Upper lobe of left lung (tissue), 6 donors: Measurements from ENCODE around the gene LMBR1. TPM values are rescaled to one million over a fixed set of nuclear protein-coding genes. Genes with fewer than 3 reads are reported as not detected.
"Not testable (repeated sequence)": the region's sequence is repeated elsewhere in the genome, so short reads cannot be mapped to it uniquely, and the experiment has no call there.

Source experiments
- ATAC-seq, 2 donors: fragments of 200-7000 bp; cut with Tn5 transposase; one replicate each; pipeline ENCODE4 v1.9.1; 2022; ENCODE audit warnings: mild to moderate bottlenecking in 2 of 2, moderate library complexity in 2 of 2; ENCODE audit not compliant: low FRiP score in 2 of 2
- DNase-seq, 2 donors: peaks; one replicate each; pipeline ENCODE4 v3.0.0-alpha.2; 2019 to 2020
- H3K27ac ChIP-seq, 4 donors: fragments of 200-600 bp; sonication (generic); one replicate each; pipeline ENCODE4 v1.5.1; 2016 to 2019
- H3K27me3 ChIP-seq, 4 donors: fragments of 200-600 bp; sonication (generic); one replicate each; pipeline ENCODE4 v1.5.1; 2017 to 2019
- H3K36me3 ChIP-seq, 4 donors: fragments of 200-600 bp; sonication (generic); one replicate each; pipeline ENCODE4 v1.5.1; 2016 to 2019
- H3K4me1 ChIP-seq, 4 donors: fragments of 200-600 bp; sonication (generic); one replicate each; pipeline ENCODE4 v1.5.1; 2018 to 2019
- H3K4me3 ChIP-seq, 4 donors: fragments of 200-600 bp; sonication (generic); one replicate each; pipeline ENCODE4 v1.5.1; 2017 to 2019; ENCODE audit warnings: mild to moderate bottlenecking in 2 of 4, moderate library complexity in 1 of 4
- H3K9me3 ChIP-seq, 4 donors: fragments of 200-600 bp; sonication (generic); one replicate each; pipeline ENCODE4 v1.5.1; 2018 to 2019
- EP300 ChIP-seq, 4 donors: sonication (generic); formaldehyde crosslinking; IDR thresholded peaks; one replicate each; pipeline ENCODE4 v1.5.1; 2017; ENCODE audit warnings: antibody characterized with exemption in 4 of 4, control low read depth in 2 of 4
- POLR2A ChIP-seq, 4 donors: fragments of 450-650 bp; IDR thresholded peaks; one replicate each; pipeline ENCODE4 v1.5.1; 2016 to 2017; ENCODE audit warnings: antibody characterized with exemption in 4 of 4, mild to moderate bottlenecking in 2 of 4
- POLR2AphosphoS5 ChIP-seq, 2 donors: sonication (generic); formaldehyde crosslinking; IDR thresholded peaks; one replicate each; pipeline ENCODE4 v1.5.1; 2017; ENCODE audit warnings: antibody characterized with exemption in 2 of 2
- WGBS, 2 donors: methylation state at CpG; one replicate each; pipeline ENCODE4 v1.1.5; 2017 to 2018; 5-methylcytosine and 5-hydroxymethylcytosine counted together
- total RNA-seq, 6 donors: library from RNA; depleted of rRNA in 4 of 6; stranded (reverse); fragments of >200 nt in 4 of 6; gene quantifications; one replicate each; pipeline versions ENCODE4 v1.1.0 to v1.2.1, GENCODE V29; 2016 to 2021
- TF ChIP-seq, protein P1 (sequence below), 6 experiments: fragments of 450-650 bp in 4 of 6; fragments of 200-600 bp in 2 of 6; sonication (generic) in 2 of 6; IDR thresholded peaks; one replicate each; pipeline ENCODE4 v1.5.1; 2016 to 2019; ENCODE audit warnings: antibody characterized with exemption in 6 of 6
- donor health status: DM: no; HTN: no; CAD: no; lungs with moderate emphysema.
- donor health status: DM: no; HTN: yes; CAD: no; lungs with severe emphysema.

Gene LMBR1
- total RNA-seq, 6 donors from 2014 or later = 58.6 to 159 (median 81.0) TPM

- WGBS, 2 donors = 60 to 72% methylated on average over 44 to 51 of the region's 52 CpGs
- no peaks in the 10 kb centered on the region for H3K36me3 ChIP-seq
- TF ChIP-seq EP300 (IDR thresholded peaks at IDR 0.05) (no peak), POLR2AphosphoS5 (IDR thresholded peaks at IDR 0.05) (no peak), POLR2A (IDR thresholded peaks at IDR 0.05) (no peak)
- TF ChIP-seq, protein P1, sequence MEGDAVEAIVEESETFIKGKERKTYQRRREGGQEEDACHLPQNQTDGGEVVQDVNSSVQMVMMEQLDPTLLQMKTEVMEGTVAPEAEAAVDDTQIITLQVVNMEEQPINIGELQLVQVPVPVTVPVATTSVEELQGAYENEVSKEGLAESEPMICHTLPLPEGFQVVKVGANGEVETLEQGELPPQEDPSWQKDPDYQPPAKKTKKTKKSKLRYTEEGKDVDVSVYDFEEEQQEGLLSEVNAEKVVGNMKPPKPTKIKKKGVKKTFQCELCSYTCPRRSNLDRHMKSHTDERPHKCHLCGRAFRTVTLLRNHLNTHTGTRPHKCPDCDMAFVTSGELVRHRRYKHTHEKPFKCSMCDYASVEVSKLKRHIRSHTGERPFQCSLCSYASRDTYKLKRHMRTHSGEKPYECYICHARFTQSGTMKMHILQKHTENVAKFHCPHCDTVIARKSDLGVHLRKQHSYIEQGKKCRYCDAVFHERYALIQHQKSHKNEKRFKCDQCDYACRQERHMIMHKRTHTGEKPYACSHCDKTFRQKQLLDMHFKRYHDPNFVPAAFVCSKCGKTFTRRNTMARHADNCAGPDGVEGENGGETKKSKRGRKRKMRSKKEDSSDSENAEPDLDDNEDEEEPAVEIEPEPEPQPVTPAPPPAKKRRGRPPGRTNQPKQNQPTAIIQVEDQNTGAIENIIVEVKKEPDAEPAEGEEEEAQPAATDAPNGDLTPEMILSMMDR (IDR thresholded peaks at IDR 0.05) = no peak
- peak overlapping the region; percentile 49 to 95 (median 68) for H3K4me3 ChIP-seq
- DNase-seq (no peak), ATAC-seq (peak in 1 of 2 donors; percentile 19)
- peaks cover 3 to 23% (median 12%) of the 10 kb centered on the region in 4 donors for H3K4me1 ChIP-seq
- H3K9me3 ChIP-seq = peaks cover 0 to 4% (median 0%) of the 10 kb centered on the region in 4 donors
- H3K27me3 ChIP-seq = no peaks in the 10 kb centered on the region
- peak overlapping the region; percentile 79 to 88 (median 84) for H3K27ac ChIP-seq
Measured at GRCh38 chr7:156639426-156640256, 253.3 kb downstream of the LMBR1 start.

DNA sequence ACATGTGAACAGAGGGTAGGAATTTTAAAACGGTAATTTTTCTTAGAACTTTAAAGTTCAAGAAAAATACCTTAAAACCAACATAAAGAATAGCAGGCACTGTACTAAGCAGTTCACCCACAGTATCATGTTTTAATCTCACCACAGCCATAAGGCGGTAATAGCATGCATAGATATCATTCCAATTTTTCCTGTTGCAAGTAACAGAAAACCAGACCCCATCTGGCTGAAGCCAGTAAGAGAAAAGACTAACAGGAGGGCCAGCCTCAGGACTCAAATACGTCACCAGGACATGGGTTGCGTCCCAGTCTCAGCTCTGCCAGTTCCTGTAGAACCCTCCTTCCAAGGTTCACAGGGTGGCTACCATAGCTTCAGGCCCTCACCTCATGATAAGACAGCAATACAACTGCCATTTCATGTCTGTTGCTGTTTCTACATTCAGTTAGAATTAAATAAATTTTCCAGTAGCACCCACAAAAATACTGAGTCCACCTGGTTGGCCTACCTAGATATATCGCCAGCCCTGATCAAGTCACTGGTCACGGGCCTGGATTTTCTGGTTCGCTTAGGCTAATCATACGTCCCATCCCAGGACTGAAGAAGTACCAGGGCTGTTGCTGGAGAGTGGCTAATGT lies 254.4 kb downstream of the LMBR1 start:
- H3K4me1 ChIP-seq = peaks cover 3 to 23% (median 12%) of the 10 kb centered on the region in 4 donors
- no peak overlapping the region for H3K4me3 ChIP-seq
- peaks cover 0 to 4% (median 0%) of the 10 kb centered on the region in 4 donors for H3K9me3 ChIP-seq
- DNase-seq (no peak), ATAC-seq (no peak)
- 95 to 96% methylated on average over 8 of the region's 8 CpGs for WGBS, 2 donors
- no peaks in the 10 kb centered on the region for H3K36me3 ChIP-seq
- H3K27ac ChIP-seq = no peak overlapping the region
- TF ChIP-seq POLR2AphosphoS5 (IDR thresholded peaks at IDR 0.05) = no peak
- no peak for TF ChIP-seq EP300 (IDR thresholded peaks at IDR 0.05)
- H3K27me3 ChIP-seq = no peaks in the 10 kb centered on the region

- H3K27me3 ChIP-seq = not testable (repeated sequence)
- 95 to 98% methylated on average over 7 of the region's 7 CpGs for WGBS, 2 donors
Measured at GRCh38 chr7:156637093-156637492, 255.9 kb downstream of the LMBR1 start.

DNA sequence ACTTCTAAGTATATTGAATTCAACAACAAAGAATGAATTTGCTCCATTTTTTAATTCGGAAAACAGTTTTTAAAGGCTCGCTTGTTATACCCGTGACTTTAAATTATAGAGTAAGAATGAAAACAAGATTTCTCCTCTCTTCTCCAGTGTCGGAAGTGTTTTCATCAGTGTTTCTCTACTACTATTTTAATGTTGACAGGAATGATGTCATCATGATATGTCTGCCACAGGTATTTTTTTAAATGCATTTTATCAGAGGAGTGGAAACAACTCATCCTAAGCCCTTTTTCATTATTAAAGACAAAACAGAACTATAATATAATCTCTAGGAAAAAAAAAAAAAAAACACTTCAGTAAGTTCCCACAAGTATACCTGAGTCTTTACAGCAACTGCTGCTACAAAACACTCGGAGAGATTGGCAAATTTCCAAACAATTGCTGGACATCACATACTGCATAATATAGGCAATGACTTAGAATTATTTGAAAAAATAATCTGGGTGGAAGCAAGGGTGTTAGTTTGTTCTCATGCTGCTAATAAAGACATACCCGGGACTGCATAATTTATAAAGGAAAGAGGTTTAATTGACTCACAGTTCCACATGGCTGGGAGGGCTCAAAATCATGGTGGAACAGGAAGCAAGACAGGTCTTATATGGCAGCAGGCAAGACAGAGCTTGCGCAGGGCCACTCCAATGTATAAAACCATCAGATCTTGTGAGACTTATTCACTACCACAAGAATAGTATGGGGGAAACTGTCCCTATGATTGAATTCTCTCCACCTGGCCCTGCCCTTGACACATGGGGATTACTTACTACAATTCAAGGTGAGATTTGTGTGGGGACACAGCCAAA lies 257.2 kb downstream of the LMBR1 start:
- peaks cover 3 to 13% (median 7%) of the 10 kb centered on the region in 4 donors for H3K4me1 ChIP-seq
- no peaks in the 10 kb centered on the region for H3K36me3 ChIP-seq
- peaks cover 0 to 4% (median 0%) of the 10 kb centered on the region in 4 donors for H3K9me3 ChIP-seq
- no peak overlapping the region for H3K27ac ChIP-seq
- H3K4me3 ChIP-seq = no peak overlapping the region
- 87 to 92% methylated on average over 7 of the region's 7 CpGs for WGBS, 2 donors
- no peaks in the 10 kb centered on the region for H3K27me3 ChIP-seq
- ATAC-seq = no peak
- TF ChIP-seq, protein P1 (IDR thresholded peaks at IDR 0.05) = no peak
- TF ChIP-seq POLR2AphosphoS5 (IDR thresholded peaks at IDR 0.05) (no peak), EP300 (IDR thresholded peaks at IDR 0.05) (no peak), POLR2A (IDR thresholded peaks at IDR 0.05) (no peak)
- no peak for DNase-seq

More at GRCh38 chr7:156637093-156637492, 255.9 kb downstream of the LMBR1 start:
- not testable (repeated sequence) for ATAC-seq, DNase-seq, H3K27ac ChIP-seq, H3K4me3 ChIP-seq, H3K36me3 ChIP-seq, H3K9me3 ChIP-seq
- H3K4me1 ChIP-seq = peaks cover 3 to 23% (median 12%) of the 10 kb centered on the region in 4 donors

DNA sequence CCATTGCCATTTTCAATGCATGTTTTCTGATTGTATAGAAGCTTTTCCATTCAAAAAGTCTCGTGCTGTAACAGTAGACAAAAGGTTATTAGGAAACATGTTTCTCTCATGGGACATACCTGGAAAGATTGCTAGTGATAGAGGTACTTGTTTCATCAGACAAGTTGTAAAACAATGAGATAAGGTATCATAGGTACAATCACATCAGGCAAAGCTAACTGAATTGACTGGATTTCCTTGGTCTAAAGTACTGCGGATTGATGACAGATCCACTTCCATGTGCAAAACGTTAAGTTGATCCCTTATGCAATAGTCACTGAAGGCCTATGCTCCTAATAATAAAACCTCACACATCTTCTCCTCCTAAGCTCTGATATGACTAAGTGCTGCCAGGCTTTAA lies 258.9 kb downstream of the LMBR1 start:
- ATAC-seq (no peak), DNase-seq (no peak)
- H3K27me3 ChIP-seq = no peaks in the 10 kb centered on the region
- H3K4me1 ChIP-seq = peaks cover 0 to 3% (median 0%) of the 10 kb centered on the region in 4 donors
- 79 to 80% methylated on average over 3 of the region's 3 CpGs for WGBS, 2 donors
- TF ChIP-seq POLR2A (IDR thresholded peaks at IDR 0.05) = no peak
- TF ChIP-seq EP300 (IDR thresholded peaks at IDR 0.05) = no peak
- TF ChIP-seq POLR2AphosphoS5 (IDR thresholded peaks at IDR 0.05) = no peak
- TF ChIP-seq, protein P1 (IDR thresholded peaks at IDR 0.05) = no peak
- peaks cover 0 to 11% (median under 1%) of the 10 kb centered on the region in 4 donors for H3K9me3 ChIP-seq
- no peak overlapping the region for H3K4me3 ChIP-seq
- no peak overlapping the region for H3K27ac ChIP-seq
- no peaks in the 10 kb centered on the region for H3K36me3 ChIP-seq
